ENCODE measurements around the gene AMELY.
"Not testable (repeated sequence)": the region's sequence is repeated elsewhere in the genome, so short reads cannot be mapped to it uniquely, and the experiment has no call there.

AMELY gene

DNA sequence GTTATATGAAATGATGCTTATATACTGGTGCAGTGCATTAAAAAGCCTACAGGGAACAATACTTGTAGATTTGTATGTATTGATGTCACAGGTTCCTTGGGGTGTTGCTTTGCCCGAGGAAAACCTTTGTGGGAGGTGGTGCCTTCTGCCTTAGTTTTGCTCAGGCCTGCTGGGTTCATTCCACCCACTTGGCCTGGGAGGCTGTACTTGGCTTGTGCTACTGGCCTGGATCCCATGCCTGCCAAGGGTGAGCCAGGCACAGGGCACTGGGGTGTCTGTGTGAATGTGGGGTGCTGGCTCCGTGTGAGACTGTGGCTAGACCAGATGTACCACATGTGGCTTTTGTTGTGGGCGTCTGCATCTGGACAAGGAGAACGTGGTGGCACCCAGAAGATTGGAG is 16.7 kb upstream of the AMELY start:
- H3K27ac ChIP-seq = no peak overlapping the region
- TF ChIP-seq, protein P1, sequence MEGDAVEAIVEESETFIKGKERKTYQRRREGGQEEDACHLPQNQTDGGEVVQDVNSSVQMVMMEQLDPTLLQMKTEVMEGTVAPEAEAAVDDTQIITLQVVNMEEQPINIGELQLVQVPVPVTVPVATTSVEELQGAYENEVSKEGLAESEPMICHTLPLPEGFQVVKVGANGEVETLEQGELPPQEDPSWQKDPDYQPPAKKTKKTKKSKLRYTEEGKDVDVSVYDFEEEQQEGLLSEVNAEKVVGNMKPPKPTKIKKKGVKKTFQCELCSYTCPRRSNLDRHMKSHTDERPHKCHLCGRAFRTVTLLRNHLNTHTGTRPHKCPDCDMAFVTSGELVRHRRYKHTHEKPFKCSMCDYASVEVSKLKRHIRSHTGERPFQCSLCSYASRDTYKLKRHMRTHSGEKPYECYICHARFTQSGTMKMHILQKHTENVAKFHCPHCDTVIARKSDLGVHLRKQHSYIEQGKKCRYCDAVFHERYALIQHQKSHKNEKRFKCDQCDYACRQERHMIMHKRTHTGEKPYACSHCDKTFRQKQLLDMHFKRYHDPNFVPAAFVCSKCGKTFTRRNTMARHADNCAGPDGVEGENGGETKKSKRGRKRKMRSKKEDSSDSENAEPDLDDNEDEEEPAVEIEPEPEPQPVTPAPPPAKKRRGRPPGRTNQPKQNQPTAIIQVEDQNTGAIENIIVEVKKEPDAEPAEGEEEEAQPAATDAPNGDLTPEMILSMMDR (conservative IDR thresholded peaks at IDR 0.05) = no peak

DNA sequence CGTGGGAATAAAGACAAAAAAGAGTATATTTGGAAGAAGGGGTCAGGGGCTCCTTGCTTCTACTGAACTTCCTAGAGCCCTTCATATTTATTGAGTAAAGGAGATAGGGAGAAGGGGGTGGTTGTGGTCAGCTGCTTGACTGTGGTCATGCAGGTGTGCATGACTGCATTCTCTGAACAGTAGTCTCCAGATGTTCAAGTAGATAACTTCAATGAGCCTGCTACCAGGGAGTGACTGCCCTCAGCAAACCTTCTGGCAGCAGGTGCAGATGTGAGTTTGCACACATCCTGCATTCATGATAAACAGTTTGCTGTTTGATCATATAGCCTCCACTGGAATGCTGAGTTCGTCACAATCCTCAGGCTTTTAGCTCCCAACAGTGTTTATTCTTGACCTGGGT is 9.5 kb upstream of the AMELY start:
- TF ChIP-seq, protein P1 (conservative IDR thresholded peaks at IDR 0.05) = no peak
- no peak overlapping the region for H3K27ac ChIP-seq

DNA sequence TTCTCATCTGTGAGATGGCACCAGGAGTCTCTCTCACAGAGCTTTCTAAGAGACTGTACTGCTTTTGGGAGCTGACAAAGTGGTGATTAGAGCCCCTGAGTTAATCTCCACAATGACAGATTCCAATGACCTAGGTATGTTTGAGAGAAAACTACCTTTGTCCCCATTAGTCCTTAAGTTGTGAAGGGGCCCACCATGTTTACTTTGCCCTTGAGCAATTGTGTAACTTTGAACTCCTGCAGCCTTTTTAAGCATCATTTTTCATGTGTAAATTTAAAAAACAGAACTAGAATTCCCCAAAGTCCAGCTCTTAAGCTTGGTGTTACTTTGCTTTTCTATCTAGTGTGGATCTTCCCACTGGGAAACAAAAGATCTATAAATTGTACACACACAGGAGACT is 1.8 kb upstream of the AMELY start:
- H3K27ac ChIP-seq = no peak overlapping the region
- TF ChIP-seq, protein P1 (conservative IDR thresholded peaks at IDR 0.05) = no peak

DNA sequence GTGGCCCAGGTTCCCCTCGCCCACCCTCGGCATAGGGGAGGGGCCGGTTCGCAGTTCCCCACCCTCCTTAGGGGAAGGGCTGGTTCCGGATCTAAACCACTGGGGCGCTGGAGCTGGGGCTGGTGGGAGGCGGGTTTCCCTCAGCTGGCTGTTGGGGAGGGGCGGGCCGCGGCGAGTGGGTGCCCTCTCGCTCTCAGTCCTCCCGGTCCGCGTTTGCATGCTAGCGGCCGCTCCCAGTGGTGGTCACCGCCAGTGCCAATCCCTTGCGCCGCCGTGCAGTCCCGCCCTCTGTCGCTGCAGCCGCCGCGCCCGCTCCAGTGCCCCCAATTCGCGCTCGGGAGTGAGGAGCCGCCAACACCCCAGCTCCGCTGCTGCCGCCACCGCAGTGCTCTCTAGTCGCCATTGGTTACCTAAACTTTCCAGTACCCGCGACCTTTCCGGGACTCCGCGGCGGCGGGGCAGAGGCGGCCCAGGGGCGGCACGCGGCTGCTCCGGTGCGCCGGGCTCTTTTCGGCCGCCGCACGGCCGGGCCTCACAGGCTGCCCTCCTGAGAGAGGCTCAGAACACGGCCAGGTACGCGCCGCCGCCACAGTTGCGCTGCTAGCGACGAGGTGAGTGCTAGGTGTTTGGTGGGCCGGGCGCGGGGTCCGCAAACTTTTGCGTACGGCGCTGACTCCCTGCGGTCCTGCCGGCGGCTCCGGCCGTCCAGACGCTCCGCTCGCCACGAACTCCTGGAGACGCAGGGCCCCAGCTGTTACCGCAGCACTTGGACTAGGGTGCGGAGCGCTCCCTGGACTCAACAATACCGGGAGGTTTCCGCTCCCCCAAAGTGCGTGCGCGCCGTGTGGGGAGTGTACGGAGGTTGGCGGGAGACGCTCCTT is 940 bp downstream of the AMELY start, which contains the start of gene TBL1Y:
TSS of gene TBL1Y (plus strand) at position 326 of the 881 bp plus-strand sequence. CDS start 114,388 bp downstream, outside the sequence.
- TF ChIP-seq, protein P1 (conservative IDR thresholded peaks at IDR 0.05) = no peak
- H3K27ac ChIP-seq = peak within 1 kb of the TSS; percentile 90

DNA sequence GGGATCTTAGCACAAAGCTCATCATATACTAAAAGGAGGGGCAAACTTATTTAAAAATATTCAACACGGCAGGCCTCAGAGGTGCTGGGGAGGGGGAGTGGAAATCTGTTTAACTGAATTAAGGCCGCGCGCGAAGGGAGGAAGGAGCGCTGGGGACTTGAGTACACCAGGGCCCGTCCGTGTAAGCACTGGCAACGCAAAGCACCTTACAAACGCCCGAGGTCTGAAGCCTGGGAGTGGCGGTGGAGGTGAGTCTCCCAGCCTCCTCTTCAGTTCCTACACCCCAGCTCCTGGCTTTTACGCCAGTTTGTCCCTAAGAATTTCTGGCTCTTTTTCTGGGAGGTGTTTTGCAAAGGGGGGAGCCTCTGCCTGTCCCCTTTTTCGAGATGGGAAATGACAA is 1.7 kb downstream of the AMELY start:
- TF ChIP-seq, protein P1 (conservative IDR thresholded peaks at IDR 0.05) = no peak
- peak overlapping the region; percentile 90 for H3K27ac ChIP-seq

DNA sequence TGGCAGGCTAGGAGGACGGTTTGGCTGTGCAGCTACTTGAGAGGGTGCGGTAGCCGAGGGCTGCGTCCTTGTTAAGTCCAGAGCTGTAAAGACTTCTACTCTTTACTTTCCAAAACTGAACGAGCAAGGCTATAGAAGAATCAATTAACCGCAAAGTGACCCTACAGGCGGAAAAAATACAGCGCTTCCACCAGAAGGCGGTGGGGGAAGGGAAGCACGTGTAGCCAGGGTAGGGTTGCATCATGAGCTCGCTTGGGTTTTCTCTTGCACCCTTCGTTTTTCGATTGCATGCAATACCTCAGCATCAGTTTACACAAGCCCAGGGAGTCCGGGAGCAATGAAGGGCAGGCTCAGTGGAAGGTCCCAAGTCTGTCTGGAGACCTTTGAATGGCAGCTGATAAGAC is 2.4 kb downstream of the AMELY start:
- TF ChIP-seq, protein P1 (conservative IDR thresholded peaks at IDR 0.05) = no peak
- peak overlapping the region; percentile 90 for H3K27ac ChIP-seq

DNA sequence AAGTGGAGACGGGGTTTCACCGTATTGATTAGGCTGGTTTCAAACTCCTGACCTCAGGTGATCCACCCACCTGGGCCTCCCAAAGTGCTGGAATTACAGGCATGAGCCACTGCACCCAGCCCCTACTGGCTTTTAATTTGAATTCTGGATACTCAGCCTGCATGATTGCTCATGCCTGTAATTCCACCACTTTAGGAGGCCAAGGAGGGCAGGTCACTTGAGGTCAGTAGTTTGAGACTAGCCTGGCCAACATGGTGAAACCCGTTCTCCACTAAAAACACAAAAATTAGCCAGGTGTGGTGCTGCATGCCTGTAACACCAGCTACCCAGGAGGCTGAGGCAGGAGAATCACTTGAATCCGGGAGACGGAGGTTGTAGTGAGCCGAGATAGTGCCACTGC is 3.5 kb downstream of the AMELY start:
- peak overlapping the region; percentile 90 for H3K27ac ChIP-seq

DNA sequence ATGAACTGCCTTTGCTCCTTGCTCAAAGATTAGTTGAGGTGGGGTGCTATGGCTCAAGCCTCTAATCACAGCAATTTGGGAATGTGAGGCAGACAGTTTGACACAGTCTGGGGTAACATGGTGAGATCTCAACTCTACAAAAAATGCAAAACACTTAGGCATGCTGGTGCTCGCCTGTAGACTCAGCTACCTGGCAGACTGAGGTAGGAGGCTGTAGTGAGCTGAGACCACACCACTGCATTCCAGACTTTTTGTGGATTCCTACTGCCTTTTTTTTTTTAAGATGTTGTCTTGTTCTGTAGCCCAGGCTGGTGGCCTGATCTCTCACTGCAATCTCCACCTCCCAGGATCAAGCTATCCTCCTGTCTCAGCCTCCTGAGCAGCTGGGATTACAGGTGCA is 4.0 kb downstream of the AMELY start:
- TF ChIP-seq, protein P1 (conservative IDR thresholded peaks at IDR 0.05) = no peak
- peak overlapping the region; percentile 90 for H3K27ac ChIP-seq

DNA sequence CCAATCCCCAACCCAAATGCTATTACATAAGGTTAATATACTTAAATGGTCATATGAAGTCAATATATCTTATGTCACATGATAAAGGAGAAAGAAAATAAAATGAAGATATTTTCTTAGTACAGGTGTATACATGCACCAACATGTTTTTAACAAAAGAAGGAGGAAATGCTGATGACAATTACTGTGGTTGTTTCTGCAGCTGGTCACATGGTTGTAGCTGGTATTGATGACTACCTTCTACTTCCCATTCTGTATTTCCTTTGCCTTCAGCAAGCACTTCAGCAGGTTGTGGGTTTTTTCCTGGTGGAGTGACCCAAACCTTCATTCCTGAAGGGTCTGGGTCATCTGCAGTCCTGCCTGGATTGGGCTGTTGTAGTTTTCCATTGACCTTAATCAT is 9.4 kb downstream of the AMELY start:
- not testable (repeated sequence) for H3K27ac ChIP-seq
